Measurements from ENCODE around the gene RASA3.

RASA3 gene

DNA sequence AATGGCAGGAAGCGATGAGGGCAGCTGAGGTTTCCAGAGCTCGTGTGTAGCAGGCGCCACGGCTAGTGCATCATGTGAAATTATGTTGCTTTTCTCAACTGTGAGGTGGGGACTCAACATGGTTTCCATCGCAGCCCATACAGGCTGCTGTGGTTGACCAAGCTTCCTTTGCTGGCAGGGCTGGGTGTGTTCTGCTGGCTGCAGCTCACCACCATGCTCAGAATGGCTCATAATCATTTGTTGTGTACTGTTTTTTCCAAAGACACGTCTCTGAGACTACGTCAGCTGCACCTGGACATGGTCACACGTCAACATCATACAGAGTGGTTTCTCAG lies 16.1 kb upstream of the RASA3 start:
- TF ChIP-seq CTCF (IDR thresholded peaks at IDR 0.05; ENCODE audit: low read depth, low read length), result no peak
- no peak for DNase-seq (ENCODE audit: extremely low read depth, low read depth)

DNA sequence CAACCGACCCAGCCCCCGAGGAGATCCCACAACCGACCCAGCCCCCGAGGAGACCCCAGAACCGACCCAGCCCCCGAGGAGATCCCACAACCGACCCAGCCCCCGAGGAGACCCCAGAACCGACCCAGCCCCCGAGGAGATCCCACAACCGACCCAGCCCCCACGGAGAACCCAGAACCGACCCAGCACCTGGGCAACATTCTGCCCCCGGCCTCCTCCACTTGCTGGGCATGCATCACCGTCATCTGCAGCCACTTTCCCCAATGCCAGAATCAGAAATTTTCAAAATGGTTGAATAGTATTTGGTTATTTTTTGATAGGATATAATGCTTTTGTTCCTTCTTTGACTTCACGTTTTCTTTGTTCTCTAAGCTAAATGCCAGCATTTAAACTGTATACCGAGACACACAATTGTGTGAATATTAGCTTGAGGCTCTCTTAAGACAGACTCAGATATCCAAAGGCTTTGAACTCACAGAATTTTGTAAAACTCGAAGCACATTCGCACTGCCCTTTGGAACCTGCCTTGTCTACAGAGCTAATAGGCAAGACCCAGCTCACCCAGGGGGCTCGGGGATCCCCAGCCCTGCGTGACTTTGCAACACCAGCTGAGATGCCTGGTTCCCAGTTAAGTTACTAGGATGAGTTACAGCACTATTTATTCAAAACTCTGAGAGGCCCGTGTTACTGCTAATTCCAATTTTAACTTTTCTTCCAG lies 15.5 kb upstream of the RASA3 start:
- no peak for DNase-seq (ENCODE audit: extremely low read depth, low read depth)
- no peak for TF ChIP-seq CTCF (IDR thresholded peaks at IDR 0.05; ENCODE audit: low read depth, low read length)

- no peak for DNase-seq (ENCODE audit: extremely low read depth, low read depth)
- TF ChIP-seq CTCF (IDR thresholded peaks at IDR 0.05; ENCODE audit: low read depth, low read length), result no peak; the same call in 1 of the 2 replicates
Observed at GRCh38 chr13:114146629-114147028, 14.2 kb upstream of the RASA3 start.

DNA sequence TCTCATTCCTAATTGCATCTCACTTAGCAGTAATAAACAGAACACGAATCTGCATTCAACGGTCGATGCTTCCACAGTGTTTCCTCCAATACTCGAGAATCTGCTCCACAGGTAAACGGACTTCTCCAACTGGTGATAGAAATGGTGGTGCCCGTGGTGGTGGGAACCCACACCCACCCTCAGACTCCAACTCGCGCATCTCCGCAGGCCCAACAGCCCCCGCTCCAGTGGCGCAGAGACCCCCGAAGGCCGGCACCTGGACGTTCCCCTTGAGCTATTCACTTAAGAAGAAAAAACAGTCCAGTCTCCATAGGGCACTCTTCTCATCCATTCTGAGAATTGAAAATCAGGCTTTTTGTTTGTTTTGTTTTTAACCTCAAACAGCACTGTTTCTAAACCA lies 13.8 kb upstream of the RASA3 start:
- no peak for TF ChIP-seq CTCF (IDR thresholded peaks at IDR 0.05; ENCODE audit: low read depth, low read length)
- DNase-seq (ENCODE audit: extremely low read depth, low read depth), result no peak

DNA sequence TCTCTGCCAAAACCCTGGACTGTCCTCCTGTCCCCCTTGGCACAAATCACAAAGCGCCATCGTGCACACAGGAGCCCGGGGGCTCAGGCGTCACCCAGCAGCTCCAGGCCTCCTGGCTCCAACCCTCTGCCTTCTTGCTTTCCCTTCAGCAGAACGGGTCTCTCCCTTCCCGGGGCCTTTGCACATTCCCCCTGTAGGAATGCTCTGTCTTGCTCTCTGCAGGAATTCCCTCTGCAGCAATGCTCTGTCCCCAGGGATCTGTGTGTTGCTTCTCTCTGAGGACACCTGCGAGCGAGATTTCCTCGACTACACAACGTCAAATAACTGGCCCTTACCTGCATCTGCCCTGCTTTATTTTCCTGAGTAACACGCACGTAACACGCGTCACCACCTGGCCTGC lies 13.3 kb upstream of the RASA3 start:
- DNase-seq (ENCODE audit: extremely low read depth, low read depth), result no peak
- TF ChIP-seq CTCF (IDR thresholded peaks at IDR 0.05; ENCODE audit: low read depth, low read length), result no peak

GRCh38 chr13:114145256-114145655 lies 12.8 kb upstream of the RASA3 start:
- DNase-seq (ENCODE audit: extremely low read depth, low read depth), result no peak
- TF ChIP-seq CTCF (IDR thresholded peaks at IDR 0.05; ENCODE audit: low read depth, low read length), result no peak

DNA sequence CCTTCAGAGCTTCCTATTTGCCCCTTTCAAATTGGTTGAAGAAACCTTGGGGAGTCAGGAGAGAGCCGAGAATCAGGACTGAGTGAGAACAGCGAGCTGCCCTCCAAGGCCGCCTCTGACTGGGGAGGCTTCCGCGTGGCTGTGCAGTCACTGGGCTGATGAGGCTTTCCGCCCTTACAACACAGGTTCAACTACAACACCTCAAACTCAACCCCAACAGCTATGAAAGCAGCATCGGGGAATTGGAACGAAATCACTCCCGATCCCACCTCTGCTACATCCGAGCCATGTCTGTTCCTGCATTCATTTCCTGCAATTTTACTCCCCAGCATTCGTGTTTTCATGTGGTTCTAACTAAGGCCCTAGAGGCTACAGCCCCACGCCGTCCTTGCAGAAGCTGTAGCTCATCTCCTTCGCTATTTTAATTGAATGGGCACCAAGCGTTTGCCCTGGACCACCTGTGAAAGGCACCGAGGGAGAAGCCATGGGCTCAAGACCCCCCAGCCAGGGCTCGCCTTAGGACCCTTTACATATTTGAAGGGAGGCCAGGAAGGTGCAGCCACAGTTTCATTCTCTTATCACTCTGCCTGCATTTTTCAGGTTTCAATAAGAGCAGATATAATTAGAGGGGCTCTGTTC lies 12.3 kb upstream of the RASA3 start:
- no peak for DNase-seq (ENCODE audit: extremely low read depth, low read depth)
- no peak for TF ChIP-seq CTCF (IDR thresholded peaks at IDR 0.05; ENCODE audit: low read depth, low read length)

Measured in AG09319 (cell line).